Amygdala (tissue), 56 donors: Measurements from ENCODE around the gene FSTL4.
A peak's percentile ranks its signal among the peaks of the same experiment; 100 is the strongest.

Experiments
- DNase-seq, 56 donors: peaks; one replicate each; lab custom pipeline; 2025; lab: John Stamatoyannopoulos, UW

The FSTL4 gene

DNA sequence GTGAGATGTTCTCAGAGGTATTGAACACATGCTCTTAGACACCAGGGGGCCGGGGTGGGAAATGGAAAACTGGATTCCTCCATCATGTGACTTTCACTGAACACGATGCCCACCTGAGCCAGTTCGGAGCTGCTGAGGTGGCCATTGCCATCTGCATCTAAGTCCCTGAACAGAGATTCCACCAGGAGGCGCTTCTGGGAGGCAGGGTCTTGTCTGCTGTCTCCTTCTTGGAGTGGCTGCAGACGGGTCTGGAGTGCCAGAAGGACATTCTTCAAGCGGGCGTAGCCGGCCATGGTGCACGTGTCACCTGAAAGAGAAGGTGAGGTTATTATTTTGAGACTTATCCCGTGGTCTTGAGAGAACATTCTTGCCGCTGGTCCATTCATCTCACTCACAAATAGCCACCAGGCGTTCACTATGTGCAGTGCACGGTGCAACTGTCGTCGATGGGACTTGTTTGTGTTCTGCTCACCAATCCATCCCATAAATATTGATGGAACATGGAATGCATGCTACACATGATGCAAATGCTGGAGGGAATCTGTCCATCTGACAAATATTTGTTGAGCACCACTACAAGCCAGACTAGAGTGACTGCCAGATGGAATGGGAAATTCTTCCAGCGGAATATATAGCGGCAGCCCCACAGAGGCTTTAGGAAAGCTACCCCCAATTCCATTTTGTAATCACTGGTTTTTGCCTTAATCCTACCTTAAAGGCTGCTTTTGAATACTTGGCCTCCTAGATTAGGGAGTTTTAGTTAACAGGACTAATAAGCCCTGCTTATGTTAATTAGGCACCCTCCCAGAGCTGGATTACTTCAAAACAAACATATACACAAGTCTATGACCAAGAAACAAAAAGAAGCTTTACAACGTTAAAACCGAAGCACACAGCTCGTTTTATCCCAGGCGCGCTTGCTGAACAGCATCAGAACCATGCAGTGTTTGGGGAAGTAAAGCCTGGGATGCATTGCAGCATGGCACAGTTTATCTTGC is 295.7 kb downstream of the FSTL4 start:
- no peak for DNase-seq

- DNase-seq = no peak
Observed at GRCh38 chr5:133314086-133314485, 298.3 kb downstream of the FSTL4 start.

- no peak for DNase-seq
Observed at GRCh38 chr5:133311176-133311575, 301.2 kb downstream of the FSTL4 start.

GRCh38 chr5:133309984-133310621 is 302.2 kb downstream of the FSTL4 start:
- DNase-seq = no peak

GRCh38 chr5:133309166-133309795 is 303.1 kb downstream of the FSTL4 start:
- DNase-seq = no peak

GRCh38 chr5:133307275-133307674 is 305.1 kb downstream of the FSTL4 start:
- DNase-seq = no peak

DNA sequence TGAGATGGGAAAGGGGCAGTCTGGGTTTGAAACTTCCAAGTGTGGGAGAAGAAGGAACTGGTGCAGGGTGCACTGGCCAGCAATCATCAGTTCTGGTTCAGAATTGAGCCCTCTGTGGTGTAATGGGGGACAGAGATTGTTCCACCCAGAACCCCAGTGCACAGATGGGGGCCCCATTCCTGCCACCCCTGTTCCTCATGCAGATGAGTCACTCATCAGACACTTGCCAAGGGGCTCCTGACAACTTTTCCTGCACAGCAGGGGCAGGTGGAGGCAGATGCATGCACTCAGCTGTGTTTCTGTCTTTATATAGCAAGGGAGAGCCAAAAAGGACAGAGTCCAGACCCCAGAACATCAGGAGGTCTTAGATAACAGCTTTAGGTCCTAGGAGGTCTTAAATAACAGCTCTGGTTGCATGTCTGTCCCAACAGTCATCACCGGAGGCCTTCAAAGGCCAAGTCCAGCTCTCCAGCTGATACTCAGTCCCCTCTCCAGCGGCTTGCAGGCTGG is 307.6 kb downstream of the FSTL4 start:
- DNase-seq = no peak

GRCh38 chr5:133304178-133304577 is 308.2 kb downstream of the FSTL4 start:
- no peak for DNase-seq

- no peak for DNase-seq
Observed at GRCh38 chr5:133303298-133303697, 309.0 kb downstream of the FSTL4 start.

GRCh38 chr5:133299728-133300127 is 312.6 kb downstream of the FSTL4 start:
- DNase-seq = no peak

GRCh38 chr5:133299021-133299420 is 313.3 kb downstream of the FSTL4 start:
- no peak for DNase-seq

GRCh38 chr5:133298447-133298846 is 313.9 kb downstream of the FSTL4 start:
- no peak for DNase-seq

- no peak for DNase-seq
Observed at GRCh38 chr5:133297293-133297692, 315.0 kb downstream of the FSTL4 start.

DNA sequence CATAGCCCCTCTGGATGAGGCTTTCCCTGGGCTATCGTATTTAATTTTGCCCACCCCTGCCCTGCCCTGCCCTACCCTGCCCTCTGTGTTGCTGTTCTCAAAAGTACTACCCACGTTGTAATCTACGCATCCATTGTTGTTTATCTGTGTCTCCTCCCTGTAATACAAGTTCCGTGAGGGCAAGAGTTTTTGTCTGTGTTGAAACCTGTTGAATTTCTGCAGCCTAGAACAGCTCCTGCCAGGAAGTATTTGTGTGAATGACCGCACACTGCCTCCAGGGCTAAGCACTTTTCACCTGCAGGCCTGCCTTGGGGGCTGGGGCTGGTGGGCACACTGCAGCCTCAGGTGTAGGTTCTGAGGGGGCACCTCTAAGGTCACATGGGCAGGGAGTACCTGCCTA is 315.7 kb downstream of the FSTL4 start:
- DNase-seq = no peak

- no peak for DNase-seq
Observed at GRCh38 chr5:133295520-133295919, 316.8 kb downstream of the FSTL4 start.

- no peak for DNase-seq
Observed at GRCh38 chr5:133294380-133294779, 318.0 kb downstream of the FSTL4 start.

DNA sequence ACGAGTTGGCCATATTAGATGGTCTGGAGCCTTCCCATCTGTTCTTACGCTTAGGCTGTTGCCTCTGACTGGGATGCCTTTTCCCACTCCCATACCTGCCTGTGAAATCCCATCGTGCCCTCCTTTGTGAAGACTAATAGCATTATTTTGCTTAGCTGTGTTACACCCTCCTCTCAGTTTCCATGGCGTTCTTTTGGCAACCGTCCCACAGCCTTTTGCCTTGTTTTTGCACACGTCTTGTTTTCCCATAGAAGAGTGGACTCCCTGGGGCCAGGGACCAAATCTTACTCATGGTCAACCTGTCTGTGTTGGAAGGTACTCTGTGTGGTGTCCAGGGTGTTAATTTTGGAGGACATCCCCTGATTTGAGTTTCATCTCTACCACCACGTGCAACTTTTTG is 318.4 kb downstream of the FSTL4 start:
- DNase-seq = peak in 1 of 56 donors; percentile 30

GRCh38 chr5:133292300-133292699 is 320.0 kb downstream of the FSTL4 start:
- DNase-seq = no peak

GRCh38 chr5:133291524-133291923 is 320.8 kb downstream of the FSTL4 start:
- no peak for DNase-seq

GRCh38 chr5:133290669-133291240 is 321.6 kb downstream of the FSTL4 start:
- DNase-seq = no peak
